HepG2 (cell line): ENCODE results near the gene WDR93. TPM values are rescaled to one million over a fixed set of nuclear protein-coding genes. Genes with fewer than 3 reads are reported as not detected.

Source experiments
- ATAC-seq: fragments of 200-7000 bp; cut with Tn5 transposase; 3 replicates; pipeline ENCODE4 v1.9.1; 2020; ENCODE audit warnings: mild to moderate bottlenecking, moderate library complexity
- BruUV-seq: library from RNA; stranded (reverse); fragments of 400-500 nt; replicated peaks from 2 replicates; lab custom pipeline; 2021; lab: Mats Ljungman, UMichigan
- CTCF ChIA-PET: fragments of 300-600 bp; formaldehyde crosslinking; extraction: SDS; loops from one replicate; lab custom pipeline; 2021; ENCODE audit warnings: low total read pairs, inconsistent platforms, low intra/inter-chr PET ratio; lab: Yijun Ruan, JAX
- POLR2A ChIA-PET: fragments of 350-600 bp; sonication (Branson Sonifier 250); formaldehyde crosslinking; loops from one replicate; lab custom pipeline; 2020; ENCODE audit warnings: antibody characterized with exemption, inconsistent platforms; lab: Yijun Ruan, JAX
- DNase-seq: peaks from one replicate; pipeline ENCODE4 v3.0.0-alpha.2; 2015; ENCODE audit warnings: low spot score
- FAIRE-seq: peaks from 3 replicates; lab custom pipeline; 2011; peaks lifted over from hg19 to GRCh38; lab: Jason Lieb, UNC
- H2AFZ ChIP-seq: one replicate; pipeline ENCODE4 v1.6.1; 2011; ENCODE audit warnings: low read length, inconsistent platforms
- H3K27ac ChIP-seq: fragments of 300-600 bp; 3 replicates; pipeline ENCODE4 v1.8.0; 2011; ENCODE audit warnings: mixed run types, mild to moderate bottlenecking, mixed read lengths, low read length, inconsistent platforms; ENCODE audit not compliant: insufficient read depth; ENCODE audit errors: extremely low read length
- H3K27me3 ChIP-seq, 2 experiments: fragments of 200-600 bp in 1 of 2; 2 replicates in 1 of 2; 3 replicates in 1 of 2; pipeline versions ENCODE4 v1.6.0 to v1.8.0; 2011; ENCODE audit warnings: low read length in 2 of 2, mild to moderate bottlenecking in 2 of 2, moderate library complexity in 2 of 2, inconsistent platforms in 1 of 2; ENCODE audit not compliant: insufficient read depth in 2 of 2, control insufficient read depth in 1 of 2
- H3K36me3 ChIP-seq, 2 experiments: fragments of 200-600 bp in 1 of 2; replicated peaks in 1 of 2; 2 replicates in 1 of 2; 3 replicates in 1 of 2; pipeline versions ENCODE4 v1.5.1 to v1.8.0; 2011; ENCODE audit warnings: low read length in 2 of 2, inconsistent platforms in 1 of 2; ENCODE audit not compliant: insufficient read depth in 2 of 2, control insufficient read depth in 1 of 2
- H3K4me1 ChIP-seq: 2 replicates; pipeline ENCODE4 v1.5.1; 2012; ENCODE audit warnings: low read length, inconsistent platforms; ENCODE audit not compliant: insufficient read depth
- H3K4me2 ChIP-seq: 2 replicates; pipeline ENCODE4 v1.6.0; 2011; ENCODE audit warnings: low read depth, low read length, inconsistent platforms
- H3K4me3 ChIP-seq, 3 experiments: fragments of 200-600 bp in 1 of 3; sonication (generic), shearing (Covaris generic) in 1 of 3; replicated peaks in 1 of 3; 2 replicates each; pipeline ENCODE4 v1.5.1; 2011 to 2016; ENCODE audit warnings: low read length in 3 of 3, inconsistent platforms in 2 of 3, low read depth in 2 of 3, mild to moderate bottlenecking in 2 of 3, control low read depth in 1 of 3, mixed read lengths in 1 of 3; ENCODE audit not compliant: insufficient read depth in 1 of 3
- H3K79me2 ChIP-seq: one replicate; pipeline ENCODE4 v1.6.1; 2011; ENCODE audit warnings: low read length, inconsistent platforms; ENCODE audit not compliant: insufficient read depth
- H3K9ac ChIP-seq: 2 replicates; pipeline ENCODE4 v1.6.0; 2011; ENCODE audit warnings: mild to moderate bottlenecking, low read depth, low read length, inconsistent platforms; ENCODE audit not compliant: insufficient read depth
- H3K9me3 ChIP-seq: 2 replicates; pipeline ENCODE4 v1.5.1; 2012; ENCODE audit warnings: mild to moderate bottlenecking, low read length
- H4K20me1 ChIP-seq: 2 replicates; pipeline ENCODE4 v1.6.0; 2011; ENCODE audit warnings: inconsistent platforms, mild to moderate bottlenecking, low read length, moderate library complexity; ENCODE audit not compliant: insufficient read depth
- POLR2G ChIP-seq: fragments of 200-400 bp; formaldehyde crosslinking; IDR thresholded peaks from 2 replicates; pipeline ENCODE4 v1.6.1; 2018; ENCODE audit warnings: mild to moderate bottlenecking, low read depth, low read length, moderate library complexity
- WGBS: methylation state at CpG from one replicate; pipeline ENCODE4 v1.1.6; 2017; ENCODE audit warnings: low lambda C conversion rate; 5-methylcytosine and 5-hydroxymethylcytosine counted together
- in situ Hi-C: cut with HindIII; loops from 2 replicates; pipeline ENCODE4 v1.10.0; 2017; ENCODE audit warnings: low pct_unique_long_range_greater_than_20kb; ENCODE audit not compliant: extremely low pct_ligation_motif_present
- intact Hi-C: fragments of 100-400 bp; cut with micrococcal nuclease; formaldehyde crosslinking; loops from one replicate; pipeline ENCODE4 v1.10.0; 2022; ENCODE audit not compliant: unreplicated experiment
- polyA plus RNA-seq, 8 experiments: library from polyadenylated mRNA; depleted of rRNA in 3 of 8; stranded (reverse) in 7 of 8; unstranded in 1 of 8; fragments of >200 nt; fragmentation: Illumina TruSeq in 4 of 8; extraction: Trizol in 4 of 8; gene quantifications; 2 replicates each; pipeline versions ENCODE4 v1.2.1 to v1.2.3, GENCODE V29; 2011 to 2016; ENCODE audit warnings: low read depth in 4 of 8, missing spikeins in 1 of 8, mixed read lengths in 1 of 8; ENCODE audit not compliant: insufficient read depth in 1 of 8
- total RNA-seq, 5 experiments: library from RNA; depleted of rRNA; stranded (reverse); fragments of >200 nt; fragmentation: Illumina TruSeq; extraction: Trizol; gene quantifications; 2 replicates each; pipeline ENCODE4 v1.2.3, GENCODE V29; 2016; ENCODE audit warnings: low read depth in 1 of 5
- TF ChIP-seq, protein P1 (sequence below): sonication (generic); formaldehyde crosslinking; IDR thresholded peaks from 2 replicates; pipeline ENCODE4 v1.4.0; 2020; ENCODE audit warnings: mild to moderate bottlenecking, missing genetic modification reagents, borderline replicate concordance
- TF ChIP-seq, protein P2 (sequence below): IDR thresholded peaks from 2 replicates; pipeline ENCODE4 v1.6.1; 2018; ENCODE audit warnings: missing genetic modification reagents, mild to moderate bottlenecking, missing compliant biosample characterization
- TF ChIP-seq, protein P3 (sequence below): sonication (generic); formaldehyde crosslinking; IDR thresholded peaks from 2 replicates; pipeline ENCODE4 v1.8.1; 2023; ENCODE audit warnings: mild to moderate bottlenecking, moderate library complexity, missing genetic modification reagents
- TF ChIP-seq, protein P4 (sequence below): sonication (generic); formaldehyde crosslinking; IDR thresholded peaks from 2 replicates; pipeline ENCODE4 v1.5.1; 2020; ENCODE audit warnings: mild to moderate bottlenecking, missing genetic modification reagents, moderate library complexity

WDR93 gene
- total and polyA plus RNA-seq, 2 of the 13 experiments (the other 11 are each of a cell fraction or from before 2014, with no cell fraction given): 0.07 TPM; not detected in 1

DNA sequence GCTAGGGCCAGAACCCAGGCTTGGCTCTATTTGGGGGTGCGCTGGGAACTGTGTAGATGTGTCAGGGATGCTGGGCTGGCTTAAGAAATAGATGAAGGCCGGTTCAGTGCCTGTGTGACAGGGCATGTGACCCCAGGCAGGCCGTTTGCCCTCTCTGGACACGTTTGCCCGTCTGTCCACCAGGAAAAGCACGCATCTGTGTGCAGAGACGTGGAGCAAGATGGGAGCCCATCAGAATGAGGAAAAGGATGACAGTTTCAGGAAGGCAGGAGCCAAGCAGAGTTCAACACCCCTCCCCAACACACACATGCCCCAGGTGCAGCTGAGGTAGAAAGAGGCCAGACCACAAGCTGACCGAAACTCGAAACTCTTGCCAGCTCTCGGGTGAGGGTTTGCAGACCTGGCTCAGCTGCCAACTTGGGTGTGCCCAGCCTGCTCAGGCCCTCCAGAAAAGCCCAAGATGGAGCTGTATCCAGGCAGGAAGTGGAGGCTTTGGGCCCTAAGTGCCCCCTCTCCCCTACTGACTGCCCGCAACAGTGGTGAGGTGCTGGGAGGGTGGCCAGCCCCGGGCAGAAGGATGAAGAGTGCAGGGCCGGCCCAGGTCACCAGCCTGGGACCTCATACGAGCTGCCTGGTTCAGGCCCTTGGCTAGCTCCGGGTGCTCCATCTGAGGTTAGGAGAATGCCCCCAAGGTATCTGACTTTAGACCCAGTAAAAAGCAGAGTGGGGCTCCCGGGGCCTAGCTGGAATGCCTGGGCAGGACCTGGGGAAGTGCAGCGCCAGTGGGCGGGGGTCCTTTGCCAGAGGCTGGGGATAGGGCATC, 70.6 kb downstream of the WDR93 start (continued):
- TF ChIP-seq, protein P1, sequence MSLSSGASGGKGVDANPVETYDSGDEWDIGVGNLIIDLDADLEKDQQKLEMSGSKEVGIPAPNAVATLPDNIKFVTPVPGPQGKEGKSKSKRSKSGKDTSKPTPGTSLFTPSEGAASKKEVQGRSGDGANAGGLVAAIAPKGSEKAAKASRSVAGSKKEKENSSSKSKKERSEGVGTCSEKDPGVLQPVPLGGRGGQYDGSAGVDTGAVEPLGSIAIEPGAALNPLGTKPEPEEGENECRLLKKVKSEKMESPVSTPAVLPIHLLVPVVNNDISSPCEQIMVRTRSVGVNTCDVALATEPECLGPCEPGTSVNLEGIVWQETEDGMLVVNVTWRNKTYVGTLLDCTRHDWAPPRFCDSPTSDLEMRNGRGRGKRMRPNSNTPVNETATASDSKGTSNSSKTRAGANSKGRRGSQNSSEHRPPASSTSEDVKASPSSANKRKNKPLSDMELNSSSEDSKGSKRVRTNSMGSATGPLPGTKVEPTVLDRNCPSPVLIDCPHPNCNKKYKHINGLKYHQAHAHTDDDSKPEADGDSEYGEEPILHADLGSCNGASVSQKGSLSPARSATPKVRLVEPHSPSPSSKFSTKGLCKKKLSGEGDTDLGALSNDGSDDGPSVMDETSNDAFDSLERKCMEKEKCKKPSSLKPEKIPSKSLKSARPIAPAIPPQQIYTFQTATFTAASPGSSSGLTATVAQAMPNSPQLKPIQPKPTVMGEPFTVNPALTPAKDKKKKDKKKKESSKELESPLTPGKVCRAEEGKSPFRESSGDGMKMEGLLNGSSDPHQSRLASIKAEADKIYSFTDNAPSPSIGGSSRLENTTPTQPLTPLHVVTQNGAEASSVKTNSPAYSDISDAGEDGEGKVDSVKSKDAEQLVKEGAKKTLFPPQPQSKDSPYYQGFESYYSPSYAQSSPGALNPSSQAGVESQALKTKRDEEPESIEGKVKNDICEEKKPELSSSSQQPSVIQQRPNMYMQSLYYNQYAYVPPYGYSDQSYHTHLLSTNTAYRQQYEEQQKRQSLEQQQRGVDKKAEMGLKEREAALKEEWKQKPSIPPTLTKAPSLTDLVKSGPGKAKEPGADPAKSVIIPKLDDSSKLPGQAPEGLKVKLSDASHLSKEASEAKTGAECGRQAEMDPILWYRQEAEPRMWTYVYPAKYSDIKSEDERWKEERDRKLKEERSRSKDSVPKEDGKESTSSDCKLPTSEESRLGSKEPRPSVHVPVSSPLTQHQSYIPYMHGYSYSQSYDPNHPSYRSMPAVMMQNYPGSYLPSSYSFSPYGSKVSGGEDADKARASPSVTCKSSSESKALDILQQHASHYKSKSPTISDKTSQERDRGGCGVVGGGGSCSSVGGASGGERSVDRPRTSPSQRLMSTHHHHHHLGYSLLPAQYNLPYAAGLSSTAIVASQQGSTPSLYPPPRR (CRISPR knock-in tag): 0 out of 2 replicates have a peak, but pooled peaks have one; percentile 16
- TF ChIP-seq, protein P2, sequence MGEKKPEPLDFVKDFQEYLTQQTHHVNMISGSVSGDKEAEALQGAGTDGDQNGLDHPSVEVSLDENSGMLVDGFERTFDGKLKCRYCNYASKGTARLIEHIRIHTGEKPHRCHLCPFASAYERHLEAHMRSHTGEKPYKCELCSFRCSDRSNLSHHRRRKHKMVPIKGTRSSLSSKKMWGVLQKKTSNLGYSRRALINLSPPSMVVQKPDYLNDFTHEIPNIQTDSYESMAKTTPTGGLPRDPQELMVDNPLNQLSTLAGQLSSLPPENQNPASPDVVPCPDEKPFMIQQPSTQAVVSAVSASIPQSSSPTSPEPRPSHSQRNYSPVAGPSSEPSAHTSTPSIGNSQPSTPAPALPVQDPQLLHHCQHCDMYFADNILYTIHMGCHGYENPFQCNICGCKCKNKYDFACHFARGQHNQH (CRISPR knock-in tag): no peak

DNA sequence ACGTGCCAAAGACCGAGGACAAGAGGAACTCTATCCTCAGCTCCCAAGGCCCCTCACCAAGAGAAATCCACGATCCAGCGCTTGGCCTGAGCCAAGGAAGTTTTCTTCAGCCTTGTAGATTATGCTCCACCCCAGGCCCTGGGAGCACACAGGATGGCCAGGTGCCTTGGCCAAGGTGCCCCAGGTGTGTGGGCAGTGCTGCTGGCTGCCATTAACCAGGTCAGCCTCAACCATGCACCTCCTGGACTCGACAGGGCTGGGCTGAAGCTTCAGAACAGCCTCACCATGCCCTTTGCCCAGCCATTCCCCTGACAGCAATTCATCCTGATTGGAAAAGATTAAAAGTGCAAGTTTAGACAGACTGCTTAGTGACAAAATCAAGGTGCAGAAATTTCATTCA, 71.3 kb downstream of the WDR93 start:
- no peak overlapping the region for H3K9ac ChIP-seq
- H3K9me3 ChIP-seq: no peaks in the 10 kb centered on the region
- ATAC-seq: peak; percentile 18; the same call in 2 of the 3 replicates
- peaks cover 42% of the 10 kb centered on the region for H3K4me1 ChIP-seq
- peak overlapping the region in 1 of 3 experiments; percentile 53; a peak in 1 of 6 replicates for H3K4me3 ChIP-seq
- in situ Hi-C loops: no loop called here
- TF ChIP-seq, protein P3, sequence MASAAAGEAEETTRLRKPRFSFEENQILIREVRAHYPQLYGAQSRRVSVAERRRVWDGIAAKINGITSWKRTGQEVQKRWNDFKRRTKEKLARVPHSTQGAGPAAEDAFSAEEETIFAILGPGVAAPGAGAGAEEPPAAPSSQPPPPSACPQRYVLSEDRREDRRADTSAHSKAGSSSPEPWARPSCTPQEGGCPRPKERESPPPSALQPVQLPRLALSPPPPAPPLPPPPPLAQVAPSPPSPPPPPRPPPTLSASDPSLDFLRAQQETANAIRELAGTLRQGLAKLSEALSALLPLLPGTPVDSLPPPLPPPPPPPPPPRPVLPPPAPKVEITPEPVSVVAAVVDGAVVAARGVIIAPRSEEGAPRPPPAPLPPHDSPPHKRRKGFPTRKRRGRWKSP (CRISPR knock-in tag): 0 out of 2 replicates have a peak, but pooled peaks have one; percentile 28
- no peak for TF ChIP-seq POLR2G
- TF ChIP-seq, protein P4, sequence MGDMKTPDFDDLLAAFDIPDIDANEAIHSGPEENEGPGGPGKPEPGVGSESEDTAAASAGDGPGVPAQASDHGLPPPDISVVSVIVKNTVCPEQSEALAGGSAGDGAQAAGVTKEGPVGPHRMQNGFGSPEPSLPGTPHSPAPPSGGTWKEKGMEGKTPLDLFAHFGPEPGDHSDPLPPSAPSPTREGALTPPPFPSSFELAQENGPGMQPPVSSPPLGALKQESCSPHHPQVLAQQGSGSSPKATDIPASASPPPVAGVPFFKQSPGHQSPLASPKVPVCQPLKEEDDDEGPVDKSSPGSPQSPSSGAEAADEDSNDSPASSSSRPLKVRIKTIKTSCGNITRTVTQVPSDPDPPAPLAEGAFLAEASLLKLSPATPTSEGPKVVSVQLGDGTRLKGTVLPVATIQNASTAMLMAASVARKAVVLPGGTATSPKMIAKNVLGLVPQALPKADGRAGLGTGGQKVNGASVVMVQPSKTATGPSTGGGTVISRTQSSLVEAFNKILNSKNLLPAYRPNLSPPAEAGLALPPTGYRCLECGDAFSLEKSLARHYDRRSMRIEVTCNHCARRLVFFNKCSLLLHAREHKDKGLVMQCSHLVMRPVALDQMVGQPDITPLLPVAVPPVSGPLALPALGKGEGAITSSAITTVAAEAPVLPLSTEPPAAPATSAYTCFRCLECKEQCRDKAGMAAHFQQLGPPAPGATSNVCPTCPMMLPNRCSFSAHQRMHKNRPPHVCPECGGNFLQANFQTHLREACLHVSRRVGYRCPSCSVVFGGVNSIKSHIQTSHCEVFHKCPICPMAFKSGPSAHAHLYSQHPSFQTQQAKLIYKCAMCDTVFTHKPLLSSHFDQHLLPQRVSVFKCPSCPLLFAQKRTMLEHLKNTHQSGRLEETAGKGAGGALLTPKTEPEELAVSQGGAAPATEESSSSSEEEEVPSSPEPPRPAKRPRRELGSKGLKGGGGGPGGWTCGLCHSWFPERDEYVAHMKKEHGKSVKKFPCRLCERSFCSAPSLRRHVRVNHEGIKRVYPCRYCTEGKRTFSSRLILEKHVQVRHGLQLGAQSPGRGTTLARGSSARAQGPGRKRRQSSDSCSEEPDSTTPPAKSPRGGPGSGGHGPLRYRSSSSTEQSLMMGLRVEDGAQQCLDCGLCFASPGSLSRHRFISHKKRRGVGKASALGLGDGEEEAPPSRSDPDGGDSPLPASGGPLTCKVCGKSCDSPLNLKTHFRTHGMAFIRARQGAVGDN (CRISPR knock-in tag): peak; percentile 33
- BruUV-seq: no TSS peak
- WGBS: no CpG with 5 or more reads among the region's 5 CpGs
- FAIRE-seq: no peak
- H3K79me2 ChIP-seq: no peaks in the 10 kb centered on the region
- intact Hi-C loops: loop anchor here (1.0 to 5.0 kb wide), 2 partner anchors 50 to 113 kb away; partner anchors contain the start of gene ANPEP
- H3K27me3 ChIP-seq: peaks cover 4 to 18% of the 10 kb centered on the region in 2 experiments
- no peak for DNase-seq
- ChIA-PET CTCF (no interaction called here), POLR2A (interaction anchor here (0.9 kb wide), 1 partner anchor 113 kb away, joined by 4 read pairs; no protein-coding TSS in a partner anchor)
- no peak overlapping the region for H2AFZ ChIP-seq
- no peak overlapping the region for H3K27ac ChIP-seq
- H3K36me3 ChIP-seq: no peaks in the 10 kb centered on the region
- H4K20me1 ChIP-seq: no peaks in the 10 kb centered on the region
- peak overlapping the region; percentile 69 for H3K4me2 ChIP-seq
